T-helper 22 cell (primary cell): ENCODE data around the gene ABHD8.
A peak's percentile ranks its signal among the peaks of the same experiment; 100 is the strongest.

Source experiments
- DNase-seq: peaks from one replicate; pipeline ENCODE4 v3.0.0-alpha.2; 2020; ENCODE audit warnings: low read depth

Gene ABHD8

DNA sequence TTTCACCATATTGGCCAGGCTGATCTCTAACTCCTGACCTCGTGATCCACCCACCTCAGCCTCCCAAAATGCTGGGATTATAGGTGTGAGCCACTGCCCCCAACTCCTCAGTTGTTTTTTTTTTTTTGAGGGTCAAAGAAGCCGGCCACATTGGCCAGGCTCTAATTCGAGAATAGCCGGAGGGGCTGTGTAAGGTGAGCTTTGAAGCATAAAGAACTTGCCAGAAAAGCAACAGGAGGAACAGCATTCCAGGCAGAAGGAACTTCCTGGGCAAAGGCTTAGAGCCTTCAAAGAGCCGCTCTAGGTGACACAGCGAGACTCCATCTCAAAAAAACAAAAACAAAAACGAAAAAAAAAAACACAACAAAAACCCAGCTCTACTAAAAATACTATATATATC, 37.2 kb downstream of the ABHD8 start:
- no peak for DNase-seq

DNA sequence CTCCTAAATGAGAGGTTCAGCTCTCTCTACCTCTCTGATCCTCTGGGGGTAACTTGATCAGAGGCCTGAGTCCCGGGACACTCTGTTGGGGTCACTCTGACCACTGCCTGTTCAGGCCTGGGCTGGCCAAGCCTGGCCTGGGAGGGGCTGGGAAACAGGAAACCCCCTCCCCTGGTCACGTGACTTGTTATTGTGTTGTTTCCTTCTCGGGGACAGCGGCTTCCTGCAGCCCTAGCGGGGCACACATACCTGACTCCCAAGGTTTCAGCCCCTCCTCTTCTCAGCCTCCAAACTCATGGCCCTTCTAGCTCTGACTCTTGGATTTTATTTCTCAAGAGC, 38.6 kb downstream of the ABHD8 start, which contains the start of gene USHBP1:
TSS of gene USHBP1 (minus strand) at position 105 of the 339 bp plus-strand sequence. CDS start 446 bp downstream, outside the sequence.
- DNase-seq = no peak

DNA sequence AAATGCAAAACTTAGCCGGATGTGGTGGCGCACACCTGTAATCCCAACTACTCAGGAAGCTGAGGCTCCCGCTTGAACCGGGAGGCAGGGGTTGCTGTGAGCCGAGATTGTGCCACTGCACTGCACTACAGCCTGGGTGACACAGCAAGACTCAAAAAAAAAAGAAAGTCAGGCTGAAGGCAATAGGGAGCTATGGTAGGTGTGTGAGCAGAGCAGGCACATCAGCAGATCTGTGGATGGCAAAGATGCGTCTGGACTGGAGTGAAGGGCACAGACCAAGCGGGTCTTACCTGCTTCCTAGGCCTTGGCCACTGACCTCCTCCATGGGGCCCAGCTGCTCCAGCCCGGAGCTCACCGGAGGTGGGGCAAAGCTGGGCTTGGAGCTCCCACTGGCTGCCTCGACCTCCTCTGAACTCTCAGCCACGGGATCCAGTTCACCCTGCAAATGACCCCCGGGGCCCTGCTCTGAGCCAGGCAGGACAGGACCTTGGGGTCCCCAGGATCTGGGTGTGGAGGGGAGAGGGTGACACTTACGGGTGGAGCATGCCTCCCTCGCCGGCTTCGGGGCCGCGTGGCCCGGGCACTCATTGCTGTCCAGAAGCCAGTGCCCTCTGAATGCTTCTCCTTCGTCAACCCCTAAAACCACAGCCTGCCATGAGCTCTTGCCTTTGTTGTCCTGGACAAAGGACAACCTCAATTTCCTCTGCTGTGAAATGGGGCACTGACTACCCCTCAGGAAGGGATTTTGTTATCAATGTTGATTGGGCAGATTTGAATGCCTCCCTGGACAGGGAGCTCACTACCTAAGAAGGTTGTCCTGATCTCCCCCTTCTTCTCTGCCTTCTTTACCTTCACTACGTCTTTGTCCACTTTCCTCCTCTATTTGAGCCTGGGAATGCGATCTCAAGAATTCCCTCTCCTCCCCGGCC, 39.2 kb downstream of the ABHD8 start:
- DNase-seq = no peak

DNA sequence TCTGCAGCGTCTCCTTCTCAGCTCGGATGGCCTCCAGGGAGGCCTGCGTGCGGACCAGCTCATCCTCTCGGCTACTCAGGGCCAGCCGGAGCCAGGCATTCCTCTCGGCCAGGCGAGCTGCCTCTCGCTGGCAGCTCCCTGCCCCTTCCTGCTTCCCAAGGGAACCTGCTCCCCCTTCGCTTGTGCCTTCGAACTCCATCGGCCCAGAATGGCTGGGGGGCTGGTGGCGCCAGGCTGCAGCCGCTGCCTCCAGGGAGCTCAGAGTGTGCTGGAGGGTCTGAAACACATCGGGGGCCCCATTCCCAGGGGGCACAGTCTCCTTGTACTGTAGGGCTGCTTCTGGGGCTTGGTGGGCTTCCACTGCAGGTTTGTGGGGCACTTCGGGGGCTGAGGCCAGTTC, 40.7 kb downstream of the ABHD8 start:
- DNase-seq = no peak

DNA sequence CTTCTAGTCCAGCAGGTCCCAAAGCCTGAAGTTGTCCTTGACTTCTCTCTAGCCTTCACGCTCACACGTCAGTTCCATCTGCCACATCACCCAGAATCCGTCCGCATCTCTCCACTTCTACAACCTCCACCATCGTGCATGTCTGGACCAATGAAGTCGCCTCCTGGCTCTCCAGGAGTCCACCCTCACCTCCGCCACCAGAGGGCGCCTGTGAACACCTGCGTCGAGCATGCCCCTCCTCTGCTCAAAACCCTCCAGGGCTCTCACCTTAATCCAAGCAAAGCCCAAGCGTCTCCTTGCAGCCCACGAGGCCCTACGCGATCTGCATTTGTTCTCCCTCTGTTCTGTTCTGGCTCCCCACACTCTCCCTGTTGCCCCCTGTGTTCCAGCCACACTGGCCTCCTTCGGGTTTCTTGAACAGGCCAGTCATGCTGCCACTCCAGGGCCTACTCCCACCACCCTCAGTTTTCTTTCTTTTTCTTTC, 42.3 kb downstream of the ABHD8 start:
- peak; percentile 71 for DNase-seq

DNA sequence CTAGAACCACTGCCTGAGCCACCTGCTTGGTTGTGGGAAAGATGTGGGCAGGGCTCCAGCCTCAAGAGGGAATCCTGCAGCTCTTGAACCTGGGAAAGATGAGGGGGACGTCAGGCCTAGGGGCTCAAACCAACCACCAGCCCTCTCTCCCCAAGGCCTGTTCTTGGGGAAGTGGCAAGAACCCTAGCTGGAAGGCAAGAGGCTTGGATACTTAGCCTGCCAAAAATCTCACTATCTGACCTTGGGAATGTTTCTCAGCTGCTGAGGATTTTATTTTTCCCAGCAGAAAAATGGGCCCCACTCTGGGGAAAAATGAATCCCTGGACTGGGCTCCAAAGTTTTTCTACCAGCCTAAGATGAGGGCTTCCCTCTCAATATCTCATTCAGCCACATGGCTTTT, 43.3 kb downstream of the ABHD8 start:
- DNase-seq = no peak

DNA sequence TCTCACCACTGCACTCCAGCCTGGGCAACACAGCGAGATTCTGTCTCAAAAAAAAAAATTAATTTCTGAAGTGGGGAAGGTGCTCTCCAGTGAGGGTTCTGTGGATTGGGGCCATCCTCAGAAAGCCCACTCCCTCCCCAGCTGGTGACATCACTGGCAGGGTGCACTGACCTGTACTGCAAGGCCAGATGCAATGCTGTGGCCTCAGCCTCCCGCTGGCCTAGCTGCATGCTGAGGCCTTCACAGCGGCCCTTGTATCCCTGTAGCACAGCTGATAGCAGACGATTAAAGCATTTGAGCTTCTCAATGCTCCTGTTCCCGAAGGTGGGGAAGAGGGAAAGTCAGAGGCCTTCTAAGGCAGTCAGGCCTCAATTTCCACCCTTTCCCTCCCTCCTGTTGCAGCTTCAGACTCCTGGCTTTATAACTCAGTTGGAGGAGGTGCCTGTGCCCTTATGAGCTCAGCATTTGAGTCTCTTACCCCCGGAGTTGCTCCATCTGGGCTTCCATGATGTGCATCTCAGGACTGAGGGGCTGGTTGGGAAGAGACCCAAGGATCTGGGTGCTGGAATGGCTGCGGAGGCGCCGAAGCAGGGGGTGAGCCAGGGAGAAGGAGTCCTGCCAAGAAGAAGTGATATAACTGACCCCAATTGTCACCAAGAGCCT, 44.0 kb downstream of the ABHD8 start:
- no peak for DNase-seq

DNA sequence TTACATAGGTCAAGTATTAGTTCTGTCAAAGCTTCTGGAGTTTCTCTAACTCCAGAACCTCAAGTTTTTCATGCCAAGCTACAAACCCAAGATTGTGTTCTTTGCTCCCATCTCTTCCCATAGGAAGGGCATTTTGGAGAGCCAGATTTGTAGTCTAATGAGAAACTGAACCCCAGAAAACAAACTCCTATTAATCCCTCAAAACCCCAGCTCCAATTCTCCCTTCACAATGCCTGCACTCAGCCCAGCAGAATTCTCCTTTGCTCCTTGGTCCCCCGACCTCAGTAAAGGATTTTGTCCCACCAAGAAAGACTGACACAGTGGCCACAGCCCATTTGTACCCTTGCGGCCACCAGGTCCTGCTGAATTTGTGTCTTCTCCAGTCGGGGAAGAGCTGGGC, 47.1 kb downstream of the ABHD8 start:
- DNase-seq = no peak

DNA sequence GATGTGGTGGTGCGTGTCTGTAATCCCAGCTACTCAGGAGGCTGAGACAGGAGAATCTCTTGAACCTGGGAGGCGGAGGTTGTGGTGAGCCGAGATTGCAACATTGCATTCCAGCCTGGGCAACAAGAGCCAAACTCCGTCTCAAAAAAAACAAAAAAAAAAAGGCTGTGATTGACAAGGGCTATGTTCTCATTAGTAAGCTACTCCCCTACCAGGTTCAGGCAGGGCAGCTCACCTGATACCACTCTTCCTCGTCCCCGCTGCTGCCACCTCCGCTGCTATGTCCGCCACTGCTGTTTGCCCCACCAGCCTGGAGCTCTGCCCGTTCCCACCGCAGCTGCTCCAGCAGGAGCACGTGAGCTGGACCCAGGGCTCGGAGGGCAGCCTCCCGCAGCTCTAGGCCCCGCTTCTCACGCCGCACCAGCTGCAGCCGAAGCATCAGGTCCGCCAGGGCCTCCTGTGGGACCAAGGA, 48.0 kb downstream of the ABHD8 start:
- DNase-seq = no peak

DNA sequence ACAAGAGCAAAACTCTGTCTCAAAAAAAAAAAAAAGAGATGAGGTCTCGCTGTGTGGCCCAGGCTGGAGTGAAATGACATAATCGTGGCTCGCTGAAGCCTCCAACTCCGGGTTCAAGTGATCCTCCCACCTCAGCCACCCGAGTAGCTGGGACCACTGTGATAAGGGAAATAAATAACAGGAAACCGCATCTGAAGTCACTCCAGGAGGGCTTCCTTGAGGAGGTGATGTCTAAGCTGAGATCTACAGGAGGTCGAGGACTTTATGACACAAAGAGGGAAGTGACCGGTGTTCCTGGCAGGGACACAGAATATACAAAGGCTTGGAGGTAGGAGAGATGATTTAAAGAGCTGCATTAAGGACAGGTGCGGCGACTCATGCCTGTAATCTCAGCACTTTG, 48.6 kb downstream of the ABHD8 start:
- no peak for DNase-seq

DNA sequence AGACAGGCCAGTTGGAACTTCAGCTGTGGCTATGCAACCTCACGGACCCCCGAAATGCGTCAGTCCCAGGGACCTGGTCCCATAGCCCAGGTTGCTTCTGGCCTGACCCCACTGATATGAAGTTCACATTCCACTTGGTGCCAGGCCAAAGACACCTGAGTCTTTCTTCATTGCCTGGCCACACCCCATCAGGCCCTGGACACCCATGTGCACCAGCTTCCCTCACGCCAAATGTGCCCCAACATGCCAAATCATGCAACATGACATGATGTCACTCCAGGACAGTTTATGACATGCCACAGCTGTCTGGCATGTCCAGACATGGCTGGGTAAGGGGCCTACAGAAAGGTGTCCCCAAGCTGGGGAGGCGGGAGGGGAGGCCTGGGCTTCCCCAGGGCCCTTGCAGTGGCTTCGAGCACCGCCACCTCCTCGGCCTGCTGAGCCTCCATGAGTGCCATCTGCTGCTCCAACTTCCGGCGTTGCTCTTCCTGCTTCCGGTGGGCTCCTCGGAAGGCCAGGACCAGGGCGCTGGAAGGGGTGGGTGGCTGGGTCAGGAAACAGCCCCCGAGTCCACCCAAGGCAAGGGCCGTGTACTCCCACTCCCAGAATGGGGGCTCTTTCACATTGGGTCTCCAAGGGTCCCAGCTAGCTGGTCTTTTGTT, 53.2 kb downstream of the ABHD8 start:
- DNase-seq = no peak

DNA sequence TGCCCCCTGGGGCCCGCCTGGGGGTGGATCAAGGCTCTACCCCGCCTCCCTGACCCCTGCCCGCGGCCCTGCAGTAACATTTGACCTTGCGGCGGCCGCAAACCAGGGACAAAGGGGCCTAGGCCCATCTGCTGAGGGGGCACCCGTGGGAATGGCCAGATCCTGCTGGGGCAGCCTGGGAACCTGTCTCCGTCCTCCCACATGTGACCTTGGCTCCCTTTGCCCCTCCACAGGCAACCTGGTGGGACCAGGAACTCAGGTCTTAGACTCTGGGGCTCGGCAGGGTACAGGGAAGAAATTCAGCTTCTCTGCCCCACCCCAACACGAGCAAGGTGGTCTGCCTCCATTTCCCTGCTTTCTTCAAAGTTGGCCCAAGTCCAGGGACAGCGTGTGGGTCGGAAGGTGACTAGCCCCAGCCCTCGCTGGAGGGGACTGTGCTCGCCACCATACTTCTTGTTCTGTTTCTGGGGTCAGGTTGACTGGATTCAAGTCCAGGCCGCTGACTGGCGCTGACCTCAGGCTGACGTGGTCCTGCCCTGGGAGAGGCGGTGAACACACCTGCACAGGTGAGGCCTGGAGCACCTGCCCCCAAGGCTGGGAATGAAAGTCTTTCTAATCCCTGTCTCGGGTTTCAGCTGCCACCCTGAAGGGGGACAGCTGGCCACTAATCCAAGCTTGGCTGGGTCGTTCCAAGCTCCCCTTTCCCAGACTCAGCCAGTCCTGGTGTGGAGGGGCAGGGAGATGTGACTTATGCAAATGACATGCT, 55.0 kb downstream of the ABHD8 start:
- DNase-seq = no peak

DNA sequence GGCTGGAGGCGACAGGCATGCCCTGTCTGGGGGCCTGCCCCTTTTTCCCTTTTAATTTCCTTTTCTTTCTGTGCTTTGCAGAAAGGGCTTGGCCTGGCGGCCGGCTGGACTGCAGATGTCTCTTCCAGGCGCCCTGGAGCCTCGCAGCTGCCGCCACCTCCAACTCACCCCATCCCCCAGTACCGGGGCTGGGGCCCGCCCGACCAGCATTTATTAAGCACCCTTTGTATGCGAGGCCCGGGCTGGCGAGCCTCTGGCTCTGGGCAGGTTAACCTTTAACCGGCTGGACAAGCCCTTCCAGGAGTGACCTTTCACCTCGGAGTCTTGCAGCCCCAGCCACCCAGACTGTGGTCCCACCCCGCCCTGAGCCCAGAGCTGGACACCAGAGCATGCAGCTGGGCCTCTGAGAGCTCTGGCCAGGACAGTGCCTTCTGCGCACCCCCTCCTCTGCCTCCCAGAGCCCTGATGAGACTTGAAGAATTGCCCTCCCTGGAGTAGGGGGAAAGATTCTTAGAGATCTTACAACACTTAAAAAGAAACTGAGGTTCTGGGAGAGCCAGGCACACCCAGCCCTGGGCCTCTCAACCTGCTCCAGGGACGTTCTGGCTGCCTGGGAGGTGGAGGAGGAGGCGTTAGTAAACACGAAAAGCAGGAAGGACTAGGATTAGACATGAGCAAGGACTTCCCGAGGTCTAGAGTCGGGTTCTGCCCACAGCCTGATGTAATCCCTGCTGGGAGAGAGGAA, 56.4 kb downstream of the ABHD8 start:
- no peak for DNase-seq

DNA sequence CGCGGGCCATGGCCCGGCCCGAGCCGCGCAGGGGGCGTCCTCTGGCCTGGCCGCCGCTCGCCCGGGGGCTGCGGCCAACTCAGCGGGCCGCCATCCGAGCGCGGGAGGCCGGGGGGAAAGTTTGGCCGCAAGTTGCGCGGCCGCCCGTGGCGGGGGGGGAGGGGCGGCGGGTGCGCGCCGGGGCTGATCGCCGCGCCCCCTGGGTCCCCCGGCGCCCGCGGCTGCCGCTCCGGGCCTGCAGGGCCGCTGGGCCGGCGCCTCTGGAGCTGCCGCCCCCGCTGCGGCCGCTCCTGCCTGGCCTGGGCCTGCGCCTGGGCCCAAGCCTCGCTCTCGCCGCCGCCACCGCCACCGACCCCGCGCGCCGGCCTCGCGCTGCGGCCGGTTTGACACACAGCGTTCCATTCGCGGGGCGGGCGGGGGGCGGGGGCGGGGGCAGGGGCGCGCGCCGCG, 57.7 kb downstream of the ABHD8 start, which contains the start of gene NR2F6:
TSS of gene NR2F6 (minus strand) at position 385 of the 450 bp plus-strand sequence. CDS start 699 bp downstream, outside the sequence.
- no peak for DNase-seq

DNA sequence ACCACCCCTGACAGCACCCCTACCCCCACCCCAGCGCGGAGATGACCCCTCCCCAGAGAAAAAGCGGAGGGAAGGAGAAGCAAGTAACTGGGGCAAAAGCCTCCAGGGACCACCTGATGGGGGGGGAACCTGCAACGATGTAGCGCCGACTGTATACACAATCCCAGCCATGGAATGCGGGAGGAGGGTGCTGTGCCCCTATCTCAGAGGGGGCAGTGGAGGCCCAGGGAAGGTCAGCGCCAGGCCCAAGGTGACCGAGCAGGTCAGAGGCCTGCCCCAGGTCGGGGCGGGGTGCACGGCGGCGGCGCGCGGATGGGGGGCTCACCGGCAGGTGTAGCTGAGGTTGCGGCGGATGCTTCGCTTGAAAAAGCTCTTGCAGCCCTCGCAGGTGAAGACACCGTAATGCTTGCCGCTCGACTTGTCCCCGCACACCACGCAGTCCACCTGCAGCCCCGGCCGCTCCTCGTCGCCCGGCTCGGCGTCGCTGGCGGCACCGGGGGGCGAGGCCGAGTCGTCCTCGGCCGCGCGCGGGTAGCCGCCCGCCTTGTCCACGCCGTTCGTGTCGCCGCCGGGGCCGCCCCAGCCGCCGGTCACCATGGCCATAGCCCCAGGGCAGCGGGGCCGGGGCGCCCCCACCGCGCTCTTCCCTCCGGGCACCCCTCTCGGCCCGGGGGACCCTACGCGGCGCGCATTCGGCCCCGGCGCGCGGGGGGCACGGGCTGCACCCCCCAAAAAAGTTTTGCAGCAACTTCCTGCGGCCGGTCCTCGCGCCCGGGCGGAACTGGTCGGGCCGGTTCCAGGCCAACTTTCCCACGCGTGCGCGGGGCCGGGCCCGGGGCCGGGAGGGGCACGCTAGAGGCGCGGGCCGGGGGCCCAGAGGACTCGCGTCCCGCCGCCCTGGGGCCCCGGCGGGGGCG, 58.3 kb downstream of the ABHD8 start:
- DNase-seq = no peak

DNA sequence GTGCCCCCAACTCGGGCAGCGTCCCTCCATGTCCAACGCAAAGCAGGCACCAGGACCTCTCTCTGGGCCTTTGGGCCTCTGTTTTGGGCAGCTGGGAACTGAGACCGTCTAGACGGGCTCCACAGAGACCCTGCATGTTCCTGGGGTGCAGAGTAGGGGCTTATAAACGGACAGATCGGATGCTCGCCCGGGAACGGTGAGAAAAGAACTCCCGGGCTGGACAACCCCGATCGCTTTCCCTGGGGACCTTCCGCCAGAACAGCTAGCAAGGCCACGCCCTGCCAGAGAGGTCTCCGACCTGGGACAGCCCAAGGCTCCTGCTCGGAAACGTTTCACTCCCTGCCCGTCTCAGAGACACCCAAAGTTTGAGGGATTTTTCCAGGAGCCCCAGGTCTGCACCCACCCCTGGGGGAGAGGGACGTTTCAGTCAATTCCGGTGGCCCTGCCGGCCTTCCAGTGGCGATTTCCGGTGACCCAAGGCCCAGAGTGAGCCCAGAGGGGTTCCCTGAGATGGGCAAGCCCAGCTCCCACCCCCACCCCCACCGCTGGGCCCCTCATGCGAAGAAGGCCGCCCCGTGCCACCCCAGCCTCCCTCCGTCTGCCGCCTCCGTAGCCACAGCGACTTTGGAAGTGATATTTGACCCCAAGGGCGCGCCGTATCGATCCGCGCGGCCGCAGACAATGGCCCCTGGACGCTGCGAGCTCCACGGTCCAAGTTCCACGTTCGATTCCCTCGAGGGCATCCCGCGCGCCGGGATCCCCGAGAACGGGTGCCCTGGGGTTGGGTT, 59.2 kb downstream of the ABHD8 start:
- no peak for DNase-seq

DNA sequence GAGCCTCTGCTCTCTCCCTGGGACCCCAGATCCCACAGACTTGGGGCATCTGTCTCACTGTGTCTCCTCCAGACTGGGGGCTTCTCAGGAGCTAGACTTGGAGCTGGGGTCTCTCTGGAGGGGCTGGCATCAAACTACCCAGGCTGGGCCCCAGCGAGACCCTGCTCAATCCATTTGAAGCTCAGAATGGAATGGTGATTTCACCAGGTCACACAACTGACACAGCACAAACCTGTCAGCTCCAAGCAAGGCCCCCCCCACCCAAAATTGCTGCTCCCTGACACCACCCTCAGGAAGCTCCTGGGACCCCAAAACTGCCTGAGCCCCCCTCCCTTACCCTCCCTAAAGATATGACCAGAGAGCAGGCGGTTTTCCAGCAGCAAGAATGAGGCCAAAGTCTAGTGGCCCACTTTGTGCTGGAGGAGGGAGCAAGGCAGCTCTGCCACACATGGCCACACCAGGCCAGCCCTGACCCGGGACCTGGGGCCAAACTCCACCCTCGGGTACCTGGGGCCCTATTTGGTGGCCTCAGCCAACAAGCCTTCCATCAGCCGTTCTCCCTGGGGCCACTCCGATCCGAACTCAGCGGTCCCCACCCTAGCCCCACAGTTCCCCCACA, 59.9 kb downstream of the ABHD8 start:
- no peak for DNase-seq

DNA sequence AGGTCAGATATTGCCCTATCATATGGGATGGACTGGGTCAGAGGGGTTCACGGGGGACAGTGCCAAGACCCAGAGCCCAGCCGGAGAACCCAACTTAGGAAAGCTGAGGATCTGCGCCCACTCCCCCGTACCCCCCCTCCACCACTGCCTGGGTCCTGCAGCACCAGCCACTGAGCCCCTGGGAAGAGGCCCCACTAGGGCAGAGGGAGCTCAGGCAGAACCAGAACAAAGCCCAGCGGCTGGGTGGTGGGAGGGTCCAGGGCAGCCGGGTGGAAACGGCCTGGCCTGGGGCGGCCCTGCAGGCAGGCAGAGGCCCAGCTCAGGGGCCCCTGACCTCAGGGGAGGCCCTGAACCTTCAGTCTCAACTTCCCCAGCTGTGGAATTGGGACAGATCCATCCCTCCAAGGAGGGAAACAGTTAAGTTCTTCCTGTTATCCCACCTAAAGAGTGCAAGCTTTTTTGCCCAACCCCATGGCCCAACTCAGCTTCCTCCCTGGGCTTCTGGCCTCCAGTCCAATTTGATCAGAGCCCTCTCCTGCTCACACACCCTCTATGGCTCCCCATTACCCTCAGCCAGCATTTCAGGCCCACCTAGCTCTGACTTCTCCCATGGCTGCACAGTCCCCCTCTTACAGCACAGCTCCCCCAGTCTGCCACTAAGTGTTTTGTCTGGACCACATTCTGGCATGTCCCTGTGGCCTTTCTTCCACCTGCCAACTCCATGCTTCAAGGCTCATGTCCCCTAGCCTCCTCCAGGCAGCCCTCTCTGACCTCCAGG, 60.6 kb downstream of the ABHD8 start:
- DNase-seq = no peak
